ENCODE results near the gene DDX31. TPM values are rescaled to one million over a fixed set of nuclear protein-coding genes. Genes with fewer than 3 reads are reported as not detected.

DDX31 gene
- total and polyA plus RNA-seq, 8 donors: 4.9 to 17.0 (median 7.7) TPM

DNA sequence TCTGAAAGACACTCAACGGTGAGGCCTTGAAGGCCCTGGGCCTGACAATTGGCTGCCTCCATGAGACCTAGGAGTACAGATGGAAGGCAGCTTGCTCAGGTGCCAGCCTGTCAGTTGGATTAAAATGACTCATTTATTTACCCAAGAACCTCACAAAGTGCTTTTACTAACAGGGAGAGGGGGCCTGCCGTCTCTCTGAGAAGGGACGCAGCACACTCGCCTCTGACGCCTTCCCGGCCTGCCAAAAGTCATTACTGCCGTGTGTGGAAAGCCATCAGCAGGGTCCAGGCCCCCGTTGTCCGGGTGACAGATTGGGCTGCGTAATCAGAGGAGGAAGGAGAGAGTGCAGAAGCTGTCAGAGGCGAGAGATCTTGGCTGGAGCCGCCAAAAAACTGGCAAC, 32.4 kb downstream of the DDX31 start:
- TF ChIP-seq, protein P1, sequence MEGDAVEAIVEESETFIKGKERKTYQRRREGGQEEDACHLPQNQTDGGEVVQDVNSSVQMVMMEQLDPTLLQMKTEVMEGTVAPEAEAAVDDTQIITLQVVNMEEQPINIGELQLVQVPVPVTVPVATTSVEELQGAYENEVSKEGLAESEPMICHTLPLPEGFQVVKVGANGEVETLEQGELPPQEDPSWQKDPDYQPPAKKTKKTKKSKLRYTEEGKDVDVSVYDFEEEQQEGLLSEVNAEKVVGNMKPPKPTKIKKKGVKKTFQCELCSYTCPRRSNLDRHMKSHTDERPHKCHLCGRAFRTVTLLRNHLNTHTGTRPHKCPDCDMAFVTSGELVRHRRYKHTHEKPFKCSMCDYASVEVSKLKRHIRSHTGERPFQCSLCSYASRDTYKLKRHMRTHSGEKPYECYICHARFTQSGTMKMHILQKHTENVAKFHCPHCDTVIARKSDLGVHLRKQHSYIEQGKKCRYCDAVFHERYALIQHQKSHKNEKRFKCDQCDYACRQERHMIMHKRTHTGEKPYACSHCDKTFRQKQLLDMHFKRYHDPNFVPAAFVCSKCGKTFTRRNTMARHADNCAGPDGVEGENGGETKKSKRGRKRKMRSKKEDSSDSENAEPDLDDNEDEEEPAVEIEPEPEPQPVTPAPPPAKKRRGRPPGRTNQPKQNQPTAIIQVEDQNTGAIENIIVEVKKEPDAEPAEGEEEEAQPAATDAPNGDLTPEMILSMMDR (IDR thresholded peaks at IDR 0.05): no peak
- no peaks in the 10 kb centered on the region for H3K27me3 ChIP-seq
- H3K9me3 ChIP-seq: no peaks in the 10 kb centered on the region
- no peaks in the 10 kb centered on the region for H3K4me1 ChIP-seq
- intact Hi-C loops (cut with DNase I): no loop called here
- no peak for FAIRE-seq
- WGBS, 2 donors: 67 to 82% methylated on average over 12 of the region's 12 CpGs
- peak overlapping the region in 3 of 4 donors; percentile 38 to 60 (median 45) for H3K27ac ChIP-seq
- DNase-seq: peak in 2 of 6 donors; percentile 31
- ATAC-seq: peak; percentile 40 to 88 (median 74)
- peaks cover 0 to 10% (median 0%) of the 10 kb centered on the region in 3 donors for H3K36me3 ChIP-seq
- H3K4me3 ChIP-seq: no peak overlapping the region

GRCh38 chr9:132634327-132634726, 35.5 kb downstream of the DDX31 start:
- TF ChIP-seq, protein P1 (IDR thresholded peaks at IDR 0.05): no peak
- FAIRE-seq (no peak), DNase-seq (no peak), ATAC-seq (no peak)
- Histone ChIP-seq H3K9me3 (no peaks in the 10 kb centered on the region), H3K27ac (no peak overlapping the region), H3K4me1 (no peaks in the 10 kb centered on the region), H3K27me3 (no peaks in the 10 kb centered on the region), H3K36me3 (peaks cover 0 to 23% (median 4%) of the 10 kb centered on the region in 3 donors), H3K4me3 (no peak overlapping the region)
- intact Hi-C loops (cut with DNase I): no loop called here
- 92 to 96% methylated on average over 3 of the region's 3 CpGs for WGBS, 2 donors

DNA sequence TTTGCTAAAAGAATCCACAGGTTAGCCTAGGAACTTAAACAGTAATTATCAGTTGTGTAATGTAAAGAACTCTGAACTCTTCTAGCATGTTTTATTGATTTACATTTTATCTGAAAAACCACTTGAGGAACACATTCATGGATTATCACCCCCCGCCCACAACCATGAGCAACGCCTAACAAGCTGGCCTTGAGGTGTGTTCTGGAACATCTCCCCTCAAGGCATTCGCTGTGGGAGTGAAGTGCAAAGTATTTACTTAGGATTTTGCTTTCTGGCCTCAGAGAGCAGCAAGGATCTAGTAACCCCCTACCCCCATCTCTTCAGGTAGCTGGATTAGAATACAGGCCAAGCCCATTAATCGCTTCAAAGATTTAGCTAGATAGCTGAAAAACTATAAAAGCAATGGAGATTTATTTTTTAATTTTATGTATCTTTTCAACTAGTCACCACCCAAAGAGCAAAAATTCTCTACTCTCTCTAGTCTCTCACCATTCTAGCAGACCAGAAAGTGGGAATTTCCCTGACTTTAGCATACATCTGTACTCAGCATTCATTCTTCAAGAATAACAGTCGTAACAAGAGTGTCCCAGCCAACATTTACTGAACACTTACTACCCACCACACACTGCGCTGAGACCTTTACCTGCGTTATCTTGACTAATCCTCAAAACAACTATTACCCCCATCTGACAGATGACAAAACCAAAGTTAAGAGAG, 37.2 kb downstream of the DDX31 start:
- Histone ChIP-seq H3K27me3 (no peaks in the 10 kb centered on the region), H3K9me3 (no peaks in the 10 kb centered on the region), H3K27ac (no peak overlapping the region), H3K4me3 (no peak overlapping the region), H3K36me3 (peaks cover 0 to 36% (median 6%) of the 10 kb centered on the region in 3 donors), H3K4me1 (no peaks in the 10 kb centered on the region)
- DNase-seq: no peak
- no peak for ATAC-seq
- intact Hi-C loops (cut with DNase I): no loop called here
- WGBS, 2 donors: 86 to 87% methylated on average over 7 of the region's 7 CpGs
- TF ChIP-seq, protein P1 (IDR thresholded peaks at IDR 0.05): no peak
- FAIRE-seq: no peak

- ATAC-seq (no peak), DNase-seq (no peak), FAIRE-seq (no peak)
- Histone ChIP-seq H3K36me3 (peaks cover 0 to 37% (median 6%) of the 10 kb centered on the region in 3 donors), H3K4me1 (no peaks in the 10 kb centered on the region), H3K4me3 (no peak overlapping the region), H3K27ac (no peak overlapping the region), H3K27me3 (no peaks in the 10 kb centered on the region), H3K9me3 (no peaks in the 10 kb centered on the region)
- 86 to 88% methylated on average over 7 of the region's 7 CpGs for WGBS, 2 donors
- intact Hi-C loops (cut with DNase I): no loop called here
- TF ChIP-seq, protein P1 (IDR thresholded peaks at IDR 0.05): no peak
These were observed 38.1 kb downstream of the DDX31 start for GRCh38 chr9:132631685-132632084.

- DNase-seq: no peak
- TF ChIP-seq, protein P1 (IDR thresholded peaks at IDR 0.05): no peak
- 91 to 92% methylated on average over 5 of the region's 5 CpGs for WGBS, 2 donors
- peaks cover 0 to 41% (median 6%) of the 10 kb centered on the region in 3 donors for H3K36me3 ChIP-seq
- no peak overlapping the region for H3K4me3 ChIP-seq
- FAIRE-seq: no peak
- no peak overlapping the region for H3K27ac ChIP-seq
- no peaks in the 10 kb centered on the region for H3K9me3 ChIP-seq
- no peak for ATAC-seq
- intact Hi-C loops (cut with DNase I): no loop called here
- H3K4me1 ChIP-seq: no peaks in the 10 kb centered on the region
- H3K27me3 ChIP-seq: no peaks in the 10 kb centered on the region
These were observed 38.5 kb downstream of the DDX31 start for GRCh38 chr9:132631280-132631679.

Data from pancreas (tissue), 10 donors.